Fibroblast of lung (primary cell): Measurements from ENCODE around the gene CLEC18B.
"Not testable (repeated sequence)": the region's sequence is repeated elsewhere in the genome, so short reads cannot be mapped to it uniquely, and the experiment has no call there.

ENCODE experiments used
- CTCF ChIP-seq, 2 donors: IDR thresholded peaks in 1 of 2; conservative IDR thresholded peaks in 1 of 2; 1 replicate in 1 of 2; 2 replicates in 1 of 2; pipeline ENCODE4 v1.5.1; 2011 to 2012; ENCODE audit warnings: low read length in 2 of 2, control low read depth in 1 of 2, inconsistent platforms in 1 of 2, low read depth in 1 of 2, mild to moderate bottlenecking in 1 of 2
- EZH2 ChIP-seq: IDR thresholded peaks from 2 replicates; pipeline ENCODE4 v1.5.1; 2012; ENCODE audit warnings: low read length, control low read depth, mild to moderate bottlenecking; ENCODE audit errors: missing control alignments

- TF ChIP-seq EZH2: not testable (repeated sequence)
- TF ChIP-seq CTCF (conservative IDR thresholded peaks at IDR 0.05 in 1 of 2, IDR thresholded peaks at IDR 0.05 in 1 of 2; ENCODE audit: low read depth in 1 of 2, low read length in 2 of 2): peak; percentile 57 to 58
Measured at GRCh38 chr16:74430036-74430712, 8.9 kb upstream of the CLEC18B start.
